Brain microvascular endothelial cell (primary cell): ENCODE results near the gene SESTD1.
"Not testable (repeated sequence)": the region's sequence is repeated elsewhere in the genome, so short reads cannot be mapped to it uniquely, and the experiment has no call there.

Experiments
- DNase-seq: peaks from one replicate; pipeline ENCODE4 v3.0.0-alpha.2; 2020
- H3K27ac ChIP-seq: fragments of 250-450 bp; sonication (Bioruptor Pico); 2 replicates; pipeline ENCODE4 v1.5.1; 2020; ENCODE audit warnings: mild to moderate bottlenecking, moderate library complexity
- H3K27me3 ChIP-seq: fragments of 250-450 bp; sonication (Bioruptor Pico); replicated peaks from 2 replicates; pipeline ENCODE4 v1.5.1; 2020; ENCODE audit warnings: mild to moderate bottlenecking
- H3K36me3 ChIP-seq: fragments of 250-450 bp; sonication (Bioruptor Pico); replicated peaks from 2 replicates; pipeline ENCODE4 v1.5.1; 2020; ENCODE audit warnings: mild to moderate bottlenecking
- H3K4me3 ChIP-seq: 2 replicates; pipeline ENCODE4 v1.5.1; 2011; ENCODE audit warnings: low read depth, mild to moderate bottlenecking, control low read depth, low read length, moderate library complexity
- CTCF ChIP-seq: IDR thresholded peaks from 2 replicates; pipeline ENCODE4 v1.5.1; 2011; ENCODE audit warnings: low read depth, mild to moderate bottlenecking, moderate library complexity, low read length, control low read depth, inconsistent platforms; ENCODE audit errors: missing control alignments
- in situ Hi-C: cut with HindIII; loops from 2 replicates; pipeline ENCODE4 v1.10.0; 2017; ENCODE audit warnings: low sequenced_read_pairs, low pct_ligation_motif_present

The SESTD1 gene

GRCh38 chr2:179059026-179059700 is 205.5 kb downstream of the SESTD1 start:
- H3K4me3 ChIP-seq, result no peak overlapping the region
- in situ Hi-C loops, result no loop called here
- no peak for DNase-seq

GRCh38 chr2:179057737-179058136 is 206.9 kb downstream of the SESTD1 start:
- H3K27ac ChIP-seq, result no peak overlapping the region
- no peaks in the 10 kb centered on the region for H3K36me3 ChIP-seq
- no peak for DNase-seq
- no peak for TF ChIP-seq CTCF
- no peaks in the 10 kb centered on the region for H3K27me3 ChIP-seq
- no peak overlapping the region for H3K4me3 ChIP-seq
- in situ Hi-C loops, result no loop called here

More at GRCh38 chr2:179059026-179059700, 205.5 kb downstream of the SESTD1 start:
- H3K27ac ChIP-seq, result no peak overlapping the region
- H3K27me3 ChIP-seq, result no peaks in the 10 kb centered on the region
- no peak for TF ChIP-seq CTCF
- no peaks in the 10 kb centered on the region for H3K36me3 ChIP-seq

GRCh38 chr2:179053568-179053967 is 211.1 kb downstream of the SESTD1 start:
- H3K27ac ChIP-seq, H3K36me3 ChIP-seq, H3K4me3 ChIP-seq, H3K27me3 ChIP-seq, DNase-seq, in situ Hi-C loops: not testable (repeated sequence)
